Stimulated activated CD8-positive, alpha-beta memory T cell treated with anti-CD3 and anti-CD28 coated beads, Interleukin-7, amount 100 ng/mL, for 24 hours (primary cell): Measurements from ENCODE around the gene CEP83.
"Not testable (repeated sequence)": the region's sequence is repeated elsewhere in the genome, so short reads cannot be mapped to it uniquely, and the experiment has no call there.

ENCODE experiments used
- DNase-seq: peaks from one replicate; pipeline ENCODE4 v3.0.0-alpha.2; 2020; ENCODE audit warnings: low read depth

Gene CEP83

DNA sequence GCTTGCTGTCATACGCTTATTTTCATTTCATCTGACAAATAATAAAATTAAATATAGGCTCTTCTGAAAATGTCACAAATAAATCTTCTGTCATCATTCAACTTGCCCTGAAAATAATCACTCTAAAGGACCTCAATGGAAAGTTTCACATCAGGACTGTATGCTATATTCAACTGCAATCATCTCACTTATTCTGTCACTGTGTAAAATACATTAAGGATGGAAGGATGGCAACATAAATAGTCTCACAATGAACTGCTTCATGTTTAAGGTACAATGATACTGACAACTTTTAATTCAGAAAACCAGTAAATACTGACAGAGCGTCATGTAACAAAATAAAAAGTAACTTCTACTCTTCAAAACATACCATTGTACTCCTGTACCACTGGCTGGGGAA, 82.1 kb downstream of the CEP83 start:
- no peak for DNase-seq

DNA sequence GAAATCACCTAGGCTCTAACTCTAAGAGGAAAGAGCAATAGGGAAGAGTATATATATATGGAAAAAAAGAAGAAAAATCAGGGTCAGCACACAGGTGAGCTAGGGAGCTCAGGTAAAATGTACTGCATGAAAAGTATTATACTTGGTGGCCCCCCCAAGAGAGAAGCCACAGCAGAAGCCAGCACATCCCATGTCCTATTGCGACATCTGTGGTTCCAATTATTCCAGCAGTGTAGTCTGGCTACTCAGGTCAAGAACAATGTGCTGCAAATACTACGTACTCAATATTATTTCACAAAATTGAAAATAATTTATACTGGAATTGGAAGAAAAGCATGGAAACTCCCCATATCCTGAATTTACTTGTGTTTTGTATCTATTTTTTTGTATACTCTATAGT, 85.5 kb downstream of the CEP83 start:
- no peak for DNase-seq

DNA sequence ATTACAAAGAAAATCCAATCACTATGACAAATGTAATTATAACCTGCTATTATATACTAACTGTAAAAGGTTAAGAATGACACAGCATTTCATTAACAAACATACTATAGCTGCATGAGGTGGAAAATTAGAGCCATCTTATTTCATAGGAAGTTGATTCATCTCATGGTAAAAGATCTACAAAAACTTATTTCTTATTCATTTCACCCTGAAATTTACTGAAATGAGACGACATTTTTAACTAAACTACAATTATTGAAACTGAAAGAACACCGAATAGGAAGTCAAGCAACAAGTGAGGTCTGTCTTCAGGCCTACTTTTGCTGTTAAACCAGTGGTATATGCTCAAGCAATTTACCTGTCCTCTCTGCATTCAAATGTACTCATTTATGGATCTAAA, 87.2 kb downstream of the CEP83 start:
- no peak for DNase-seq

DNA sequence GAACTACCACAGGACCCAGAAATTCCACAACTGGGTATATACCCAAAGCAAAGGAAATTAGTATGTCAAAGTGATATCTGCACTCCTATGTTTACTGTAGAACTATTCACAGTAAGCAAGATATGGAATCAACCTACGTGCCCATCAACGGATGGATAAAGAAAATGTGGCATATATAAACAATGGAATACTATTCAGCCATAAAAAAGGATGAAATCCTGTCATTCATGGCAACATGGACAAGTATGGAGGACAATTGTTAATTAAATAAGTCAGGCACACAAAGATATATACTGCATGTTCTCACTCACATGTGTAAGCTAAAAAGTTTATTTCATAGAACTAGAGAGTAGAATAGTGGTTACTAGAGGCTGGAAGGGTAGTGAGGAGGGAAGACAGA, 97.0 kb downstream of the CEP83 start:
- no peak for DNase-seq

DNA sequence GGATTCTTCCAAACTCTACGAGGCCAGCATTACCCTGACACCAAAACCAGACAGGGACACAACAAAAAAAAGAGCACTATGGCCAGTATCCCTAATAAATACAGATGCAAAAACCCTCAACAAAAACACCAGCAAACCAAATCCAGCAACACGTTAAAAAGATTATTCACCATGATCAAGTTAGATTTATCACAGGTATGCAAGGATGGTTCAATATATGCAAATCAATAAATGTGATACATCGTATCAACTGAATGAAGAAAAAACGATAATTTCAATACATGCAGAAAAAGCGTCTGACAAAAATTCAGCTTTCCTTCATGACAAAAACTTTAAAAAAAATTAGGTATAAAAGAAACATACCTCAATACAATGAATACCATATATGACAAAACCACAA, 99.9 kb downstream of the CEP83 start:
- DNase-seq: no peak

DNA sequence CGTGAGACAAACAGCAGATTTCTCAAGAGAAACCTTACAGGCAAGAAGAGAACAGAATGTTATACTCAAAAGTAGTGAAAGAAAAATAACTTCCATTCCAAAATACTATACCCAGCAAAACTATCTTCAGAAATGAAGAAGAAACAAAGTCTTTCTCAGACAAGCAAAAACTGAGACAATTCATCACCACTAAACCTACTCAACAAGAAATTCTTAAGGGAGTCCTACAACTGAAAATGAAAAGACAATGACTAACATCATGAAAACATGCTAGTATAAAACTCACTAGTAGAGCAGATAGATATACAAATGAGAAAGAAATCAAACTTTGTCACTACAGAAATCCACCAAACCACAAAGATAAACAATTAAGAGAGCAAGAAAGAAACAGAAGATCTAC, 106.5 kb downstream of the CEP83 start:
- no peak for DNase-seq

DNA sequence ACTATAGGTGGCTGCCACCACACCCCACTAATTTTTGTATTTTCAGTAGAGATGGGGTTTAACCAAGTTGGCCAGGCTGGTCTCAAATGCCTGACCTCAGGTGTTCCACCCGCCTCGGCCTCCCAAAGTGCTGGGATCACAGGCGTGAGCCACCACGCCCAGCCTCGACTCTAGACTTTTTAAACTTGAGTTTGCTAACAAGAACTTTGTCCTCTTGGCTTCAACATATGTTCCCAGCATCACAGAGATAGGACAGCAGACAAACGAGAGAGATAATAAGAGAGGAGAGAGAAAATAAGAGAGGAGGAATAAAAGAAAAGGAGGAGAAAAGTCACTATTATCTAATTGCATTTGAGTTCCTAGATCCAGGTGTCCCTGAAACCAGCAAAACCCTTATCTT, 119.1 kb downstream of the CEP83 start:
- no peak for DNase-seq

DNA sequence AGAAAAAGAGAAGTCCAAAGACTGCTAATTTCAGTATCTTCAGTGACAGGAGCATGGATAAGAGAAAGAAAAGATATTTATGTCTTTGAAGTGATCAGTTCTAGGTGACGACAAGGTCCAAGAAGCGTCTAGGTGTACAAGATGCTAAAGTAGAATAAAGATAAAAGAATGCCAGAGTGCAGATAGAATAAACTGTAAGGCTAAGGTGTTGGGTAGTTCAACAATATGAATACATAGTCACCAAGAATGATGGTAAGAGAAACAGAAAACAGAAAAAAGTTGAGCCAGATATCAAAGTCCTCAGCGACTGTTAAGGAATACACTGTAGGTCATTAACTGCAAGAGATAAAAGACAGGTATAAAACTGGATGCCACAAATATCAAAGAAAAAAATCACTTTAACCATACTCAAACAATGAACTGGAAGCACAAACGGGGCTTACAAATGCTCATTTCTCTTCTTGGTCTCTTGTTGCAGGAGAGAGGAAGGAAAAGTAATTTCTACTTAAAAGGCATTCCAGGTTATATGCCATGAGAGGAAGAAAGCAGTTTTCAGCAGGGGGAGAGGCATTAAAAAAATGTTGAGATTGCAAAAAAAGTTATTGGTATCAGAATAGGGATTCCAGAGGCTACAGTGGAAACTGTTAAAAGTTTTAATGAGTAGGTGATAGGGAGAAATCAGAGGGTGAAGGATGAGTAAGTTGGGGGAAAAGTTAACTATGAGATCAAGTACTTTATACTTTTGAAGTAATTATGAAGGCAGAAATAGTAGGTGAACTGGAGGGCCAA, 121.5 kb downstream of the CEP83 start:
- no peak for DNase-seq

DNA sequence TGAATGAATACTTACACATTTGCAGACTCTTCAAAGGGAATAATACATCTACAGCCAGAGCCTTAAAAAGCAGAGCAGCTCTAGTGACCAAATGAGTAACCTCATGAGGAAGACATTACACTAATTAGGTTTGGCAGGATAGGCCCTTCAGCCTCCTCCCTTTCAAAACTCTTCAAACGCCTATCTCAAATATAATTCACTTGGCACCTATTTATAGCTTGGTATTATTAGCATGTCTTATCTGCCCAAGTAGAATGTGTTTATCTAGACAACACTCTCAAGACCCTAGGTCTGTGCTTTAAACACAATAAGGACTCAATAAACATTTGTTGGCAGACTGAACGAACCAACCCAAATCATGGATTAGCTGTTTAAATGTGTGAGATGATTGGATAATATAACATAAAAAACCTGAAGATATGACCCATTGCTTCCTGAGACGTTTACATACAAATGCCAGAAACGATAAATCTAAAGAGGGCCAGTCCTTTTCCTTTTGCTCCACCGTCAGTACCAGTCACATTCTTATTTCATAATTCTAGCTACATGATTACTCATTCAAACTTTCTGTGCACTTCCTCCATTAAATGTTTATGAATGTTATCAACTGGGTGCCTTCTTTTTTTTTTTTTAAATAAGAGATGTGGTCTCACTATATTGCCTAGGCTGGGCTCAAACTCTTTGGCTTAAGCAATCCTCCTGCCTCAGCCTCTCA, 123.3 kb downstream of the CEP83 start:
- DNase-seq: no peak

DNA sequence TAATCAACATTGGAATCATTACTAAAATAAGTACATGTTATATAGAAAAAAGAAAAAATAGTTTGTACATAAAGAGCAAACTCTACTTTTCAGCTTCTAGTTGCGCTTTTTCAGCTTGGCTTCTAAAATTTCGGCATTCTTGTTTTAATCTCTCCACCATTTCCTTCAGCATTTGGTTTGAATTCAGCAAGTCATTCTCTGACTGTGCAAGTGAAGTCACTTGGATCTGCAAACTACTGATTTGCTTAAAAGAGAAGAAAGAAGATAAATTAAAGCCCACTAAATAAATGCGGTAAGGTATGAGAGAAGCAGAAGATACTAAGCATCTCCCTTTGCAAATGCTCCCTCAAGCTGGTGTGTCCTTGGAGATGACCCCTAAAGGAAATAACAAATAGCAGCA, 126.3 kb downstream of the CEP83 start:
- DNase-seq: no peak

DNA sequence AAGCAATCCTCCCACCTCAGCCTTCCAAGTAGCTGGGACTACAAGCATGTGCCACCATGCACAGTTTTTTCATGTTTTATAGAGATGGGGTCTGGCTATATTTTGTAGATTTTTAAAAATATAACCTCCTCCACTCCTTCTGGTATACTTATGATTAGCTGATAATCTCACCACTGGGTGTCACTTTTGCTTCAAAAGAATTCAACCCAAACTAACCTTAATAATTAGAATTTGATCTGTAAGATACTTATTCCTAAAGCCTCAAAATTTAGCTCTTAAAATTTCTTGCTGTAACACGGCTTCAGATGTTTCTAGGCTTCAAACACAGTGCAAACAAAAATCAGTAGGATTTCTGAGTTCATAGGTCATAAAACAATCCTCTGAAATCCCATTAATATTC, 130.3 kb downstream of the CEP83 start:
- no peak for DNase-seq

DNA sequence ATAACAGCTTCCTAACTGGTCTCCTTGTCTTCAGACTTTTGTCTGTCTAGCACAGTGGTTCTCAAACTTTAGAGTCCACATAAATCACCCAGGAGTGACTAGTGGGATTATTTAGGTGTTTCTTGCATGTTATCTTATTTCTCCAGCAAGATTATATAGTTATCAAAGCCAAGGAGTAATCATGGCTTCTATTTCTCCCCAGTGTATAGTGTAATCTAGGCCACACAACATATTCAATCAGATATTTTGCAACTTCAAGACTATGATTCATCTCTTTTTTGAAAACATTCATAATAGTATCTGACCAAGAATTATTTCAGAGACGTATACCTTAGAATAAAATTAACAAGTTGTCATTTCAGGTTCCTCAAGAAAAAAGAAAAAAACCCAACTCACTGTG, 131.9 kb downstream of the CEP83 start:
- DNase-seq: no peak

DNA sequence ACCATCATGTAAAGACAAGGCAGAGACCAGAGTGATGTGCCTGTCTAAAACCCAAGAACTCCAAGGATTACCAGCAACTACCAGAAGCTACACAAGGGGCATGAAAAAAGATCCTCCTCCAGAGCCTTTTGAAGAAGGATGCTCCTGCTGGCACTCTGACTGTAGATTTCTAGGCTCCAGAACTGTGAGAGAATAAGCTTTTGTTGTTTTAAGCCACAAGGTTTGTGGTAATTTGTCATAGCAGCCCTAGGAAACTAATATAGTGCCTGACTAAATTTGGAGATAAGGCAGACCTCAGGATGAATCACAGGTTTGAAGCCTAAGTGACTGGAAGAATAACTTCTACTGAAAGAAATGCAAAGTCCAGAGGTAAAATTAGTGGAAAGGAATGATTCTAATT, 132.9 kb downstream of the CEP83 start:
- DNase-seq: no peak

DNA sequence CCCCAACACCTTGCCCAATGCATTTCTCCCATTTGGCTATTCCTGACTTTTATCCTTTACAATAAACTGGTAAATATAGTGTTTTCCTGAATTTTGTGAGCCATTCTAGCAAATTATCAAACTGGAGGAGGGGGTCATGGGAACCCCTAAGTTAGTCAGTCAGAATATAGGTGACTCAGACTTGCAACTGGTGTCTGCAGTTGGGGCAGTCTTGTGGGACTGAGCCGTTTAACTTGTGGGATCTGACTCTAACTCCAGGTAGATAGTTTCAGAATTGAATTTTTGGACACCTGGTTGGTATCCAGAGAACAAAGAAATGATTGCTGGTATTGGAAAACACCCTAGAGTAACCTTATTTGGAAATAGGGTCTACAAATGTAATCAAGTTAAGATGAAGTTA, 133.4 kb downstream of the CEP83 start:
- DNase-seq: no peak

DNA sequence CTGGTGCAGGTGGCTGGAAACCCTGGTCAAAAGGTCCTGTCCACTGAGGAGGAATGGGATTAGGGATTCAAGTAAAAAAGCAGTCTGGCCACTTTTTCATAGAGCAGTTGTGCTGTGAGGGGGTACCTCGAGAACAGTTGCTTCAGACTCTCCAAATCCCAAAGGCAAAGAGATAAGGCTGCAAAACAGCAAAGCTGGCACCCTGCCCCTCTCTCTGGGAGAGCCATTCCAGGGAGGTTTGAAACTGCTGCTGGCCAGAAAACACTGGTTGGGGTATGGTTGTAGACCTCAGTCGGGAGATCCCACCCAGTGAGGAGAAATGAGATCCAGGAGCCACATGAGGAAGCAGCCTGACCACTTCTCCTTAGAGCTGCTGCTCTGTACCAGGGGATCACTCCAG, 137.3 kb downstream of the CEP83 start:
- no peak for DNase-seq

DNA sequence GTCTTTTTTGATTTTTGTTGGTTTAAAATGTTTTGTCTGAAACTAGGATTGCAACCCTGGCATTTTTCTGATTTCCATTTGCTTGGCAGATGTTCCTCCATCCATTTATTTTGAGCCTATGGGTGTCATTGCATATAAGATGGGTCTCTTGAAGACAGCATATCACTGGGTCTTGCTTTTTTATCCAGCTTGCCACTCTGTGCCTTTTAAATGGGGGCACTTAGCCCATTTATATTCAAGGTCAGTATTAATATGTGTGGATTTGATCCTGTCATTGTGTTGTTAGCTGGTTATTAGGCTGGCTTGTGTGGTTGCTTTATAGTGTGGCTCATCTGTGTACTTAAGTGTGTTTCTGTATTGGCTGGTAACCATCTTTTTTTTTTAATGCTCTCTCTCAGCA, 139.6 kb downstream of the CEP83 start:
- DNase-seq: no peak

DNA sequence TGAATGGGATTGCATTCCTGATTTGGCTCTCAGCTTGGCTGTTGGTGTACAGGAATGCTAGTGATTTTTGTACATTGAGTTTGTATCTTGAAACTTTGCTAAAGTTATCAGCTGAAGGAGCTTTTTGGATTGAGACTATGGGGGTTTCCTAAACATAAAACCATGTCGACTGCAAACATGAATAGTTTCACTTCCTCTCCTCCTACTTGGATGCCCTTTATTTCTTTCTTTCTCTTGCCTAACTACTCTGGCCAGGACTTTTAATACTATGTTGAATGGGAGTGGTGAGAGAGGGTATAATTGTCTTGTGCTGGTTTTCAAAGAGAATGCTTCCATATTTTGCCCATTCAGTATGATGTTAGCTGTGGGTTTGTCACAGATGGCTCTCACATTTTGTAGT, 141.5 kb downstream of the CEP83 start:
- DNase-seq: no peak

DNA sequence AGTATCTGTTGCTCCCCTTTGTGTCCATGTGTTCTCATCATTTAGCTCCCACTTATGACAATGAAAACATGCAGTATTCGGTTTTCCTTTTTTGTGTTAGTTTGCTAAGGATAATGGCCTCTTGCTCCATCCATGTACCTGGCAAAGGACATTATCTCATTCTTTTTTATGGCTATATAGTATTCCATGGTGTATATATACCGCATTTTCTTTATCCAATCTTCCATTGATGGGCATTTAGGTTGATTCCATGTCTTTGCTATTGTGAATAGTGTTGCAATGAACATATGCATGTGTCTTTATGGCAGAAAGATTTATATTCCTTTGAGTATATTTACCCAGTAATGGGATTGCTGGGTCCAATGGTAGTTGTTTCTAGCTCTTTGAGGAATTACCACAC, 143.1 kb downstream of the CEP83 start:
- DNase-seq: not testable (repeated sequence)

DNA sequence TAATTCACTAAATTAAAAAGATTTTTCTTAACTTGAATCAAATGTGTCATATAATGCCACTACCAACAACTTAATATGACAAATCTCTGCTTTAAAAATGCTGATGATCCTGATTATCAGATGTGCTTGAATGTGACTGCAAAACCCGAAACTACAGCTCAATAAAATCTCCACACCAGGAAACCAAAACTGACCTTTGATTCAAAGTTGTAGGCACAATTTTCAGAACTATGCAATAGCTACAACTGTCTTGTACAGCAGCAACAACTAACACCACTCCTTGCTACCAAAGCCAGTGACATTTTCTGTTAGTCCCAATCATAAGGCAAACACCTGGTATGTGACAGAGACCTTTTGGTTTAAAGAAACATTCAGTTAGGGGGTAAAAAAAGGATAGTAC, 147.3 kb downstream of the CEP83 start:
- no peak for DNase-seq

DNA sequence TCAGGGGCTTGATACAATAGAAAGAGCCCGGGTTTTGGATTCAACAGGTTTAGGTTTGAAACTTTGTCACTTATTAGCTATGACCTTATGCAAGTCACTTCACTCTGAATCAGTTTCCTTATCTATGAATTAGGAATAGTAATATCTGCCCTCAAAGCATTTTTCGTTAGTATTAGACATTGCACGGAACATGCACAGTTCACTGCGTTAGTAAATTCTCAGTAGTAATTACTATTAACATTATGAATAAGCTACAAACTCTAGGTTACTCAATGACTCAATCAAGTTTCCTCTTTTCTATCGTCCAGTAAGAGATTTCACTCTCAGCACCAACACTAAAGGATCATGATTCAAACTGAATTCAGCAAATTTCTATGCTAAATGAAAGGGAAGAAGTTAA, 150.3 kb downstream of the CEP83 start:
- DNase-seq: no peak

DNA sequence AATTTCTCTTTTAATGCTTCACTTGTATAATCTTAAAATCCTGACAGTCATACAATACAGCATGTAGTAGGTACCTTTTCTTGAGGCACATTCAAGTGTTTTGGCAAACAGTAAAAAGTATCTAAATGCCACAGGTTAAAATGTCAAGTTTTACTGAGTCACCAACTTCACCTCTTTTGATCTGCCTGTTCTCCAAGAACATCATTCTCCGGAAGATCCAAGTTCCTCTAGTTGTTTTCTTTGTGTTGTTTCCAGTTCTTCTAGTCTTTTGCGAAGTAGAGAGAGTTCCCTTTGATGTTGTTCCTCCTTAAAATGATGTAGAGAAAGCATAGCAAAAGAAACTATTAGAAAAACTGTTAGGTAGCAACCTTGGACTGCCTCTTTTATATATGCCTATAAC, 151.1 kb downstream of the CEP83 start:
- DNase-seq: no peak

DNA sequence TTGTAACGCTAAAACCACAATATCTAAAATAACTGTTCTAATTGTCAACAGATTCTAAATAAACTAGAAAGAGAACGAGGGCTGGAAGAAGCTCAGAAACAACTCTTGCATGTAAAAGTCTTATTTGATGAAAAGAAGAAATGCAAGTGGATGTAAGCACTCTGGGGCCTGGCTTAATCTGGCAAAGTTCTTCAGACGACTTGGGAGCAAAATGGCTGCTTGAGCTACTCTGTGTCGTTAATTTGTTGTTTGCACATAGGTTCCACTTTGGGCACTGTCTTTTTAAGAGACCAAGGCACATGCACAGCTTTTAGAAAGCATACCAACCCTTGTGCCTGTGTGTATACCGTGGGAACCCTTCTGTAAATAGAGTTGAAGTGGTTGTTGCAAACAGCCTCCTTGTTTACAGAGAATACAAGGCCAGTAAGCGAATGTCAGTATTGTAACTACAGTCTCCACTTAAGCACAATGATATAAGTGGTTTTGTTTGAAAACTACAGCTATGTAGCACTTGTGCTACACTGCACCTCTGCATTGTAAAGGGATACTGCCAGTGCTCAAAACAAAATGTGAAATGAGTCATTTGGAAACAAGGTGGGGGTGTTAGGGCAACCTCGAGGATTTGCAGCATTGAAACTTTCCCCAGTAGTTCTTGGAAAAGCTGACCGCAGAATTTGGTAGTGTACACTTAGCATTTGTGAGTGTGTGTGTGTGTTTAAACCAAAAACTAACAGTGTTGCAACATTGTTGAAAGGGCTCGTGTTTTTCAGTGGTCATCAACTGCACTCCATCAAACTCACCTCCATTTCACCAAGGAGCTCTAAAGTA, 154.3 kb downstream of the CEP83 start:
- peak; percentile 11 for DNase-seq

DNA sequence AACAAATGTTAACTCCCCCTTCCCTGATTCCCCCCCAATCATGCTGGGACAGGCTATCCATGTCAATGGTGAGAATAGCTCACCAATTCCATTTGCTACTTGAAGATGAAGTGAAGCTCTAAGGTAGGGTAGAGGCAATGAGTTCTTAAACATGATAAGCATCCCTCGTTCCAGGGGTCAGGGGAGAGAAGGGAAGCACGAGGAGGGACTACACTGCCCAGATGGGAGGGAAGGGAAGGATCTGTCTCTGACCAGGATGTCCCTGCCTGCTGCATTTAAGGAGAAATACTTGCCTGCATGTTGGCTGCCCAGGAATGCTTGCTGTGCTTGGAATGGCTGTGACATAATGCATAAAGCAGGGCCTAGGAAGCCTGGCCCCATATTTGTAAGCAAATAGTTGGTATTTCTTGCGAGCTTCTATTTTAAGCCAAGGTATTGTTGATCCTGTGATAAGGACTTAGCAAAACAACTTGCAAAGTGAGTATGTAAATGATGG, 155.1 kb downstream of the CEP83 start:
- no peak for DNase-seq
